Measurements from ENCODE around the gene EMID1.
A peak's percentile ranks its signal among the peaks of the same experiment; 100 is the strongest.

The EMID1 gene

DNA sequence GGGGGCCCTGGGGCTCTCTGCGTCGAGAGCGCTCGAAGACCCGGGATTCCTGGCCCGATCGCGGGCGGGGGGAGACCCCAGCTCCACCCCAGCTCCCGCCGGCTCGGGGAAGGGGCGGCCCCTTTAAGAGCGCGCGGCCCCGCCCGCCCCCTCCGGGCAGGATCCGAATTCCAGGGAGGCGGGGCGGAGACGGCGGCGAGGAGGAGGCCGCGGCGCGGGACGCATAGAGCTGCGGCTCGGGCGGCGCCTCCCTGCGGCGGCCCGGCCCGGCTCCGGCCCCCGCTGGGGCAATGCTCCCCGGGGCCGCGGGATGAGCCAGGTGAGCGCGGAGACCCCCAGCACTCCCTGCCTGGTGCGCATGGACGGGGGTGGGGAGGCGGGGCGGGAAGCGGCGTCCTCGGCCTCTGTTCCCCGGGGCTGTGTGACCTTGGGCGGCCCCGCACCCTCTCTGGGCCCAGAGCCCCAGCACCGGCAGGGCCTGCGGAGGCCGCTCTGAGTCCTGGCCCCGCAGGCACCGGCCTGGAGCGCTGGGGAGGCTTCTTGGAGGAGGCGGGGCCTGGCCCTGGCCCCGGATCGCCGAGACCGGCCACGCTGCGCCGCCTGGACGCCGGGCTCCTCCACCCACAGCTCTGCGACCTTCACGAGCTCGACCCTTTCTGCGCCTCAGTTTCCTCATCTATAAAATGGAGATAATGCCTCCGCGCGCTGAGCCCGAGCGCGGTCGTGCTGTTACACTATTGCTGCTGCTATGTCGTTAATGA is 101.3 kb downstream of the EMID1 start:
- peaks cover 2% of the 10 kb centered on the region; the same call in 1 of the 2 replicates for H3K4me1 ChIP-seq (ENCODE audit: control insufficient read depth, insufficient read depth, low read length)
- H3K9me3 ChIP-seq (ENCODE audit: control insufficient read depth, insufficient read depth, low read length), result no peaks in the 10 kb centered on the region
- no peaks in the 10 kb centered on the region for H3K36me3 ChIP-seq (ENCODE audit: control insufficient read depth, insufficient read depth, low read length)
- WGBS (ENCODE audit: insufficient coverage, insufficient read length), result no CpG with 5 or more reads among the region's 83 CpGs
- peak overlapping the region; percentile 63 for H3K4me3 ChIP-seq (ENCODE audit: low read length)
- no peaks in the 10 kb centered on the region for H3K27me3 ChIP-seq (ENCODE audit: control insufficient read depth, insufficient read depth, low read length)
- DNase-seq (ENCODE audit: low read depth, low spot score), result peak; percentile 54
- H3K27ac ChIP-seq (ENCODE audit: low read length), result no peak overlapping the region

DNA sequence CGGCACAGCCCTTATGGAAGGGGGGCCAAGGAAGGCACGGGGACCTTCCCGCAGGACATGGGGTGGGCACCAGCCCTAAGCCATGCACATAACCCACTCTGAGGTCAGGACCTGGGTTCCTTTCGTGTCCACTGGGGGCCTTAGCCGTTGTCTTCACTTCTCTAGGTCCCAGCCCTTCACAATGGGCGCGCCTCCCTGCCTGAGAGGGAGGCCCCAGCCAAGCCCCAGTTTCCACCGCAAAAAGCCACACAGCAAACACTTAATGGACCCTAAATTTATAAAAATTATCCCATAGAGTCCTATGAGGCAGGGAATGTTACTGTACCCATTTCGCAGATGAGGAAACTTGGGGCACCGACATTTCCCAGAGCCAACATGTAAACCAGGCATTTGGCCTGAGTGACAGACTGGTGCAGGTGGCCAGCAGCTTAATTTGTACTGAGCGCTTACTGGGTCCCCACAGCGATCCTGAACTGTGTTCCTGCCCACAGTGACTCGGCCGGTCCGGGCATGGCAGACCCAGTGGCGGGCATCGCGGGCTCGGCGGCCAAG is 102.0 kb downstream of the EMID1 start:
- Histone ChIP-seq H3K27ac (ENCODE audit: low read length) (no peak overlapping the region), H3K4me3 (ENCODE audit: low read length) (peak overlapping the region; percentile 63; the same call in 1 of the 2 replicates), H3K27me3 (ENCODE audit: control insufficient read depth, insufficient read depth, low read length) (no peaks in the 10 kb centered on the region), H3K4me1 (ENCODE audit: control insufficient read depth, insufficient read depth, low read length) (peaks cover 2% of the 10 kb centered on the region; the same call in 1 of the 2 replicates), H3K9me3 (ENCODE audit: control insufficient read depth, insufficient read depth, low read length) (no peaks in the 10 kb centered on the region), H3K36me3 (ENCODE audit: control insufficient read depth, insufficient read depth, low read length) (no peaks in the 10 kb centered on the region)
- no CpG with 5 or more reads among the region's 20 CpGs for WGBS (ENCODE audit: insufficient coverage, insufficient read length)
- no peak for DNase-seq (ENCODE audit: low read depth, low spot score)

DNA sequence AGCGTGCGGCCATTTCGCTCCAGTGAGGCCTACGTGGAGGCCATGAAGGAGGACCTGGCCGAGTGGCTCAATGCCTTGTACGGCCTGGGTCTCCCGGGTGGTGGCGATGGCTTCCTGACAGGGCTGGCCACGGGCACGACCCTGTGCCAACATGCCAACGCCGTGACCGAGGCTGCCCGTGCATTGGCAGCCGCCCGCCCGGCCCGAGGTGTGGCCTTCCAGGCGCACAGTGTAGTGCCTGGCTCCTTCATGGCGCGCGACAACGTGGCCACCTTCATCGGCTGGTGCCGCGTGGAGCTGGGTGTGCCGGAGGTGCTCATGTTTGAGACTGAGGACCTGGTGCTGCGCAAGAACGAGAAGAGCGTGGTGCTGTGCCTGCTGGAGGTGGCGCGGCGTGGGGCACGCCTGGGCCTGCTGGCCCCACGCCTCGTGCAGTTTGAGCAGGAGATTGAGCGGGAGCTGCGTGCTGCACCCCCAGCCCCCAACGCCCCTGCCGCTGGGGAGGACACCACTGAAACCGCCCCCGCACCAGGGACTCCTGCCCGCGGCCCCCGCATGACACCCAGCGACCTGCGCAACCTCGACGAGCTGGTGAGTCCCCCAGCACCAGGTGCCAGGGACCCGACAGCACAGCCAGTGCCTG is 102.6 kb downstream of the EMID1 start:
- no CpG with 5 or more reads among the region's 50 CpGs for WGBS (ENCODE audit: insufficient coverage, insufficient read length)

DNA sequence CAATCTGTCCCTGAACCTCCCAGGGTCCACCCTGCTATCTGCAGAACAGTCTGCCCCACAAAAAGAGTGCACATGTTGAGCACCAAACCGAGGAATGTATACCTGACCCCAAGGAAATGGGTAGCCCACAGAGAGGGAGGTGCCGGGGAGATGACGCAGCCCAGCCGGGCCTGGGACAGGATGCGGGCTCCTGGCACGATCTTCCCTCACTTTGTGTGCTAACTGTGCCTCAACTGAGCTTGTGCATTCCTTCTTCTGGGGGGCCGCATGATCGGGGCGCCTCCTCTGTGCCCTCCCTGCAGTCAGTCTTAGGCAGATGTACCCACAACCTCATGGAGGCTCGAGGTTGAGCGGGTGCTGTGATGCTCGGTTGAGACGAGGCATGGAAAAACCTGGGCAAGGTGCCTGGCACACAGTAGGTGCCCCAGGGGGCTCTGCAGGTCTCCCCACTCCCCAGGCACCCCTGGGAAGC is 103.1 kb downstream of the EMID1 start:
- H3K36me3 ChIP-seq (ENCODE audit: control insufficient read depth, insufficient read depth, low read length), result no peaks in the 10 kb centered on the region
- H3K9me3 ChIP-seq (ENCODE audit: control insufficient read depth, insufficient read depth, low read length), result no peaks in the 10 kb centered on the region
- no CpG with 5 or more reads among the region's 13 CpGs for whole genome bisulfite sequencing (ENCODE audit: insufficient coverage, insufficient read length)
- H3K27ac ChIP-seq (ENCODE audit: low read length), result no peak overlapping the region
- H3K27me3 ChIP-seq (ENCODE audit: control insufficient read depth, insufficient read depth, low read length), result peaks cover 4% of the 10 kb centered on the region
- no peak overlapping the region for H3K4me3 ChIP-seq (ENCODE audit: low read length)
- no peak for DNase-seq (ENCODE audit: low read depth, low spot score)
- peaks cover 2% of the 10 kb centered on the region; the same call in 1 of the 2 replicates for H3K4me1 ChIP-seq (ENCODE audit: control insufficient read depth, insufficient read depth, low read length)

More for the DNA sequence above, 102.6 kb downstream of the EMID1 start:
- no peaks in the 10 kb centered on the region for H3K36me3 ChIP-seq (ENCODE audit: control insufficient read depth, insufficient read depth, low read length)
- H3K9me3 ChIP-seq (ENCODE audit: control insufficient read depth, insufficient read depth, low read length), result no peaks in the 10 kb centered on the region
- no peaks in the 10 kb centered on the region for H3K27me3 ChIP-seq (ENCODE audit: control insufficient read depth, insufficient read depth, low read length)
- H3K27ac ChIP-seq (ENCODE audit: low read length), result no peak overlapping the region
- DNase-seq (ENCODE audit: low read depth, low spot score), result no peak
- no peak overlapping the region for H3K4me3 ChIP-seq (ENCODE audit: low read length)
- peaks cover 2% of the 10 kb centered on the region; the same call in 1 of the 2 replicates for H3K4me1 ChIP-seq (ENCODE audit: control insufficient read depth, insufficient read depth, low read length)

All from iPS DF 6.9 (cell line).